ENCODE results near the gene MAD2L2. TPM values are rescaled to one million over a fixed set of nuclear protein-coding genes. Genes with fewer than 3 reads are reported as not detected.

Gene MAD2L2
- total RNA-seq, 1 experiment from 2014 or later = 127 TPM

DNA sequence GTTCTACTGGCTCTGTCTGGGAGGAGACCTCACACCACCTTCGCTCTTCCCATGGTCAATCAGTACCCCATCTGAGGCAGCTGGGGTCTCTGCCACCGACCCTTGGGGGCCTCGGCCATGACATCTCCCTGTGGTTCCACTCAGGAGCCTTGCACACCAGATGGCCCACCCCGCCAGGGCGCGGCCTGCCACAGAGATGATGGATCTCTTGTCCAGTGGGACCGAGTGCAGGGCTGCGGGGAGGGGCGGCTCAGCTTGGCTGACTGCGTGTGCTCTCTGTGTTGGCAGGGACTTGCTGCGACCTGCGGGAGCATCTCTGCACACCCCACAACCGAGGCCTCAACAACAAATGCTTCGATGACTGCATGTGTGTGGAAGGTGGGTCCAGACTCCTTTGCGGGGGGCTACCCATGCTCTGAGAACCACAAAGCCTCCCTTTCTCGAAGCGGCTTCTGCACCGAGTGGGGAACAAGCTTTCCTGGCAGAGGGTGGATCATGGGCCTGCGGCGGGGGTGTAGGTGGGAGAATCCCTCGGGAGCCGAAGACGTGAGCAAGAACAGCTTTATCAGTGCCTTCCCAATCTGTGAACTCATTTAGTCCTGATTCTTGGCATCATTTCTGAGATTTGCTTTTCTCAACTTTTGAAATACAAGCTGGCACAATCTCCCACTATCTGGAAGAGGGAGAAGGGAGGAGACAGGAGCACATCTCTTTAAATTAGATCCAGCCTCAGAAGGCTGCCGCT lies 34.1 kb upstream of the MAD2L2 start:
- no peaks in the 10 kb centered on the region for H3K9me3 ChIP-seq (ENCODE audit: low read length)

DNA sequence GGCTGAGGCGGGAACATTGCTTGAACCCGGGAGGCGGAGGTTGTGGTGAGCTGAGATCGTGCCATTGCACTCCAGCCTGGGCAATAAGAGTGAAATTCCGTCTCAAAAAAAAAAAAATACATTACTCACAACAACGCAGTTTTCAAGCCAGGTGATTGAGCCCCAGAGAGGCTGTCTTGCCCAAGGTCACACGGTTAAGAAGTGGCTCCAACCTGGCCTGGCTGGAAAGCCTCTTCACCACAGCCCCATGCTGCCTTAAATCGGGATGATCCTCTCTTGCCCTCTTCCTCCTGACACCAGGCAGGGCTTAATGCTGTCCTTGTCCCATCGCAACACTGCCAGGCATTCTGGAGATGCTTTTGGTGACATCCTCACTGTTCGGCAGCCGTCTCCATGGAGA lies 32.1 kb upstream of the MAD2L2 start:
- no peaks in the 10 kb centered on the region for H3K9me3 ChIP-seq (ENCODE audit: low read length)
- no peak overlapping the region for H3K4me3 ChIP-seq (ENCODE audit: low read length)
- 0 out of 2 replicates have a peak, but pooled peaks cover 3% of the 10 kb centered on the region for H3K27me3 ChIP-seq (ENCODE audit: low read length)
- POLR2A ChIA-PET (ENCODE audit: unreplicated experiment) = no interaction called here
- no peak overlapping the region for H3K4me2 ChIP-seq (ENCODE audit: low read length)
- no peak overlapping the region for H2AFZ ChIP-seq (ENCODE audit: low read length)
- H3F3A ChIP-seq (ENCODE audit: low read length, unreplicated experiment) = no peaks in the 10 kb centered on the region
- H3K4me1 ChIP-seq (ENCODE audit: insufficient read depth, low read length) = no peaks in the 10 kb centered on the region
- H3K9me2 ChIP-seq (replicated peaks; ENCODE audit: low read length) = no peaks in the 10 kb centered on the region
- CTCF ChIA-PET = no interaction called here
- ATAC-seq = no peak
- no peak for DNase-seq
- no peaks in the 10 kb centered on the region for H4K20me1 ChIP-seq (ENCODE audit: low read length)
- no peaks in the 10 kb centered on the region for H3K36me3 ChIP-seq (ENCODE audit: low read depth, low read length)
- no peaks in the 10 kb centered on the region for H3K79me2 ChIP-seq (ENCODE audit: low read length)
- intact Hi-C loops (cut with micrococcal nuclease) = no loop called here
- TF ChIP-seq EZH2 (IDR thresholded peaks at IDR 0.05; ENCODE audit: low read length, unreplicated experiment) = no peak
- TF ChIP-seq, protein P1, sequence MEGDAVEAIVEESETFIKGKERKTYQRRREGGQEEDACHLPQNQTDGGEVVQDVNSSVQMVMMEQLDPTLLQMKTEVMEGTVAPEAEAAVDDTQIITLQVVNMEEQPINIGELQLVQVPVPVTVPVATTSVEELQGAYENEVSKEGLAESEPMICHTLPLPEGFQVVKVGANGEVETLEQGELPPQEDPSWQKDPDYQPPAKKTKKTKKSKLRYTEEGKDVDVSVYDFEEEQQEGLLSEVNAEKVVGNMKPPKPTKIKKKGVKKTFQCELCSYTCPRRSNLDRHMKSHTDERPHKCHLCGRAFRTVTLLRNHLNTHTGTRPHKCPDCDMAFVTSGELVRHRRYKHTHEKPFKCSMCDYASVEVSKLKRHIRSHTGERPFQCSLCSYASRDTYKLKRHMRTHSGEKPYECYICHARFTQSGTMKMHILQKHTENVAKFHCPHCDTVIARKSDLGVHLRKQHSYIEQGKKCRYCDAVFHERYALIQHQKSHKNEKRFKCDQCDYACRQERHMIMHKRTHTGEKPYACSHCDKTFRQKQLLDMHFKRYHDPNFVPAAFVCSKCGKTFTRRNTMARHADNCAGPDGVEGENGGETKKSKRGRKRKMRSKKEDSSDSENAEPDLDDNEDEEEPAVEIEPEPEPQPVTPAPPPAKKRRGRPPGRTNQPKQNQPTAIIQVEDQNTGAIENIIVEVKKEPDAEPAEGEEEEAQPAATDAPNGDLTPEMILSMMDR (conservative IDR thresholded peaks at IDR 0.05; ENCODE audit: low read depth, low read length) = no peak
- TF ChIP-seq EZH2phosphoT487 (IDR thresholded peaks at IDR 0.05; ENCODE audit: borderline replicate concordance, low read length) = no peak
- no peak overlapping the region for H3K27ac ChIP-seq (ENCODE audit: low read length)
- BruUV-seq (replicated peaks) = no TSS peak
- H3K9ac ChIP-seq (ENCODE audit: low read length) = no peak overlapping the region

More for the DNA sequence above, 34.1 kb upstream of the MAD2L2 start:
- Histone ChIP-seq H3K9ac (ENCODE audit: low read length) (no peak overlapping the region), H3K36me3 (ENCODE audit: low read depth, low read length) (no peaks in the 10 kb centered on the region), H3K4me2 (ENCODE audit: low read length) (no peak overlapping the region), H3K79me2 (ENCODE audit: low read length) (no peaks in the 10 kb centered on the region), H3K27ac (ENCODE audit: low read length) (no peak overlapping the region), H3K4me3 (ENCODE audit: low read length) (no peak overlapping the region), H2AFZ (ENCODE audit: low read length) (no peak overlapping the region), H3K9me2 (replicated peaks; ENCODE audit: low read length) (no peaks in the 10 kb centered on the region), H3F3A (ENCODE audit: low read length, unreplicated experiment) (no peaks in the 10 kb centered on the region), H4K20me1 (ENCODE audit: low read length) (no peaks in the 10 kb centered on the region), H3K27me3 (ENCODE audit: low read length) (0 out of 2 replicates have a peak, but pooled peaks cover 3% of the 10 kb centered on the region), H3K4me1 (ENCODE audit: insufficient read depth, low read length) (no peaks in the 10 kb centered on the region; the same call in 1 of the 2 replicates)
- no TSS peak for BruUV-seq (replicated peaks)
- POLR2A ChIA-PET (ENCODE audit: unreplicated experiment) = no interaction called here
- intact Hi-C loops (cut with micrococcal nuclease) = no loop called here
- CTCF ChIA-PET = interaction anchor here (0.8 kb wide), 1 partner anchor 22 kb away, joined by 4 read pairs; no protein-coding TSS in a partner anchor
- ATAC-seq (no peak), DNase-seq (no peak)
- TF ChIP-seq, protein P1 (conservative IDR thresholded peaks at IDR 0.05; ENCODE audit: low read depth, low read length) = no peak
- TF ChIP-seq EZH2 (IDR thresholded peaks at IDR 0.05; ENCODE audit: low read length, unreplicated experiment) (no peak), EZH2phosphoT487 (IDR thresholded peaks at IDR 0.05; ENCODE audit: borderline replicate concordance, low read length) (no peak)

DNA sequence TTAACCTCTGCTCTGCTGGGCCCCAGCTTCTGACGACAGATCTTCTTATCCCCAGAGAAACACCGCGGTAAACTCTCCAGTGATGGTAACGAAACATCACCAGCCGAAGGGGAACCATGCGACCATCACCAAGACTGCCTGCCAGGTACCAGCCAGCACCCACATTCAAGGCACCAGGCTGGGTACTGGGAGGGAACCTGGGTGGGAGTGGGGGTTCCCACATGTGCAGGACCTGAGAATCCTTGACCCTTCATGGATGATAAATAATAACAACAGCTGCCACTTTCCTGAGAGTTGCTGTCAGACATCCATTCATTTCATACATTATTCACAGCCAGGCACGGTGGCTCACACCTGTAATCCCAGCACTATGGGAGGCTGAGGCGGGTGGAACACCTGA lies 31.3 kb upstream of the MAD2L2 start:
- DNase-seq = no peak
- Histone ChIP-seq H4K20me1 (ENCODE audit: low read length) (no peaks in the 10 kb centered on the region), H3K9me2 (replicated peaks; ENCODE audit: low read length) (no peaks in the 10 kb centered on the region), H3K27me3 (ENCODE audit: low read length) (0 out of 2 replicates have a peak, but pooled peaks cover 3% of the 10 kb centered on the region), H3K9ac (ENCODE audit: low read length) (no peak overlapping the region), H2AFZ (ENCODE audit: low read length) (no peak overlapping the region), H3K79me2 (ENCODE audit: low read length) (no peaks in the 10 kb centered on the region), H3F3A (ENCODE audit: low read length, unreplicated experiment) (no peaks in the 10 kb centered on the region), H3K36me3 (ENCODE audit: low read depth, low read length) (no peaks in the 10 kb centered on the region), H3K27ac (ENCODE audit: low read length) (no peak overlapping the region), H3K9me3 (ENCODE audit: low read length) (no peaks in the 10 kb centered on the region), H3K4me2 (ENCODE audit: low read length) (no peak overlapping the region), H3K4me1 (ENCODE audit: insufficient read depth, low read length) (no peaks in the 10 kb centered on the region), H3K4me3 (ENCODE audit: low read length) (no peak overlapping the region)
- CTCF ChIA-PET = no interaction called here
- no peak for TF ChIP-seq EZH2phosphoT487 (IDR thresholded peaks at IDR 0.05; ENCODE audit: borderline replicate concordance, low read length)
- TF ChIP-seq, protein P1 (conservative IDR thresholded peaks at IDR 0.05; ENCODE audit: low read depth, low read length) = no peak
- intact Hi-C loops (cut with micrococcal nuclease) = no loop called here
- POLR2A ChIA-PET (ENCODE audit: unreplicated experiment) = no interaction called here
- no TSS peak for BruUV-seq (replicated peaks)
- ATAC-seq = no peak
